Right lobe of liver (tissue), 6 donors: ENCODE results near the gene SMG7. TPM values are rescaled to one million over a fixed set of nuclear protein-coding genes. Genes with fewer than 3 reads are reported as not detected.

Experiments
- ATAC-seq, 4 donors: fragments of 200-7000 bp; cut with Tn5 transposase; one replicate each; pipeline ENCODE4 v1.9.1; 2020; ENCODE audit warnings: mild to moderate bottlenecking in 4 of 4, moderate library complexity in 4 of 4
- DNase-seq, 3 donors: peaks; one replicate each; pipeline ENCODE4 v3.0.0-alpha.2; 2020
- H3K27ac ChIP-seq, 3 donors: fragments of 200-600 bp; one replicate each; pipeline ENCODE4 v1.8.0; 2022
- H3K27me3 ChIP-seq, 2 donors: fragments of 200-600 bp; one replicate each; pipeline ENCODE4 v1.8.0; 2022
- H3K36me3 ChIP-seq, 4 donors: fragments of 200-600 bp; sonication (generic) in 1 of 4; one replicate each; pipeline versions ENCODE4 v1.5.1 to v1.8.0; 2017 to 2022; ENCODE audit warnings: control low read depth in 1 of 4
- H3K4me1 ChIP-seq, 4 donors: fragments of 200-600 bp; sonication (generic) in 1 of 4; one replicate each; pipeline versions ENCODE4 v1.5.1 to v1.8.0; 2017 to 2022; ENCODE audit warnings: control low read depth in 1 of 4
- H3K4me3 ChIP-seq, 3 donors: fragments of 200-600 bp; one replicate each; pipeline ENCODE4 v1.8.0; 2022
- H3K9me3 ChIP-seq, 4 donors: fragments of 200-600 bp; sonication (generic) in 1 of 4; one replicate each; pipeline versions ENCODE4 v1.5.1 to v1.8.0; 2017 to 2022; ENCODE audit warnings: control low read depth in 1 of 4
- POLR2A ChIP-seq: fragments of 450-650 bp; IDR thresholded peaks from one replicate; pipeline ENCODE4 v1.6.1; 2017; ENCODE audit warnings: antibody characterized with exemption, mild to moderate bottlenecking
- WGBS: methylation state at CpG from one replicate; pipeline ENCODE4 v1.1.6; 2018; ENCODE audit warnings: low coverage, low lambda C conversion rate; ENCODE audit not compliant: insufficient coverage; ENCODE audit errors: missing lambda C conversion rate; 5-methylcytosine and 5-hydroxymethylcytosine counted together
- intact Hi-C, 2 donors: fragments of 100-400 bp; cut with DNase I; formaldehyde crosslinking; loops; one replicate each; pipeline versions ENCODE4 v1.11.2 to v1.14.1; 2022
- total RNA-seq, 6 experiments: library from RNA; depleted of rRNA in 2 of 6; stranded (reverse); fragments of >200 nt in 2 of 6; fragmentation: NEBNext Ultra II Directional in 3 of 6; extraction: Animal tissue kit (Norgen Biotek cat#: 25700) in 3 of 6; gene quantifications; one replicate each; pipeline versions ENCODE4 v1.1.0 to v1.2.4, GENCODE V29; 2016 to 2023
- TF ChIP-seq, protein P1 (sequence below), 4 donors: fragments of 200-600 bp in 3 of 4; fragments of 450-650 bp in 1 of 4; IDR thresholded peaks; one replicate each; pipeline versions ENCODE4 v1.5.1 to v1.8.0; 2016 to 2022; ENCODE audit warnings: antibody characterized with exemption in 4 of 4, mild to moderate bottlenecking in 2 of 4
- donor health status: DM: no; HTN: yes; CAD: no.
- donor health status: DM: no; HTN: no; CAD: no.
- donor health status: DM: no; HTN: no; CAD: no.
- donor health status: DM: no; HTN: yes; CAD: no.
- donor health status: DM: no; HTN: yes; CAD: no.

Gene SMG7
- total RNA-seq, 6 experiments from 2014 or later = 23.5 to 35.3 (median 25.2) TPM

GRCh38 chr1:183484254-183484653 is 12.0 kb downstream of the SMG7 start:
- no peak for TF ChIP-seq POLR2A
- TF ChIP-seq, protein P1, sequence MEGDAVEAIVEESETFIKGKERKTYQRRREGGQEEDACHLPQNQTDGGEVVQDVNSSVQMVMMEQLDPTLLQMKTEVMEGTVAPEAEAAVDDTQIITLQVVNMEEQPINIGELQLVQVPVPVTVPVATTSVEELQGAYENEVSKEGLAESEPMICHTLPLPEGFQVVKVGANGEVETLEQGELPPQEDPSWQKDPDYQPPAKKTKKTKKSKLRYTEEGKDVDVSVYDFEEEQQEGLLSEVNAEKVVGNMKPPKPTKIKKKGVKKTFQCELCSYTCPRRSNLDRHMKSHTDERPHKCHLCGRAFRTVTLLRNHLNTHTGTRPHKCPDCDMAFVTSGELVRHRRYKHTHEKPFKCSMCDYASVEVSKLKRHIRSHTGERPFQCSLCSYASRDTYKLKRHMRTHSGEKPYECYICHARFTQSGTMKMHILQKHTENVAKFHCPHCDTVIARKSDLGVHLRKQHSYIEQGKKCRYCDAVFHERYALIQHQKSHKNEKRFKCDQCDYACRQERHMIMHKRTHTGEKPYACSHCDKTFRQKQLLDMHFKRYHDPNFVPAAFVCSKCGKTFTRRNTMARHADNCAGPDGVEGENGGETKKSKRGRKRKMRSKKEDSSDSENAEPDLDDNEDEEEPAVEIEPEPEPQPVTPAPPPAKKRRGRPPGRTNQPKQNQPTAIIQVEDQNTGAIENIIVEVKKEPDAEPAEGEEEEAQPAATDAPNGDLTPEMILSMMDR (IDR thresholded peaks at IDR 0.05) = no peak
- Histone ChIP-seq H3K27ac (no peak overlapping the region), H3K36me3 (no peaks in the 10 kb centered on the region), H3K4me1 (peaks cover 0 to 10% (median 0%) of the 10 kb centered on the region in 4 donors), H3K9me3 (no peaks in the 10 kb centered on the region), H3K4me3 (no peak overlapping the region), H3K27me3 (no peaks in the 10 kb centered on the region)
- ATAC-seq = no peak
- no peak for DNase-seq
- intact Hi-C loops = no loop called here
- WGBS = 100% methylated on average over 1 of the region's 1 CpG

- Histone ChIP-seq H3K36me3 (no peaks in the 10 kb centered on the region), H3K27ac (no peak overlapping the region), H3K4me1 (peaks cover 0 to 6% (median 0%) of the 10 kb centered on the region in 4 donors), H3K9me3 (no peaks in the 10 kb centered on the region), H3K4me3 (no peak overlapping the region), H3K27me3 (no peaks in the 10 kb centered on the region)
- no peak for DNase-seq
- no peak for ATAC-seq
- no peak for TF ChIP-seq POLR2A
- TF ChIP-seq, protein P1 (IDR thresholded peaks at IDR 0.05) = no peak
- WGBS = 100% methylated on average over 1 of the region's 1 CpG
- intact Hi-C loops = no loop called here
These were observed 12.6 kb downstream of the SMG7 start for GRCh38 chr1:183484851-183485250.

- Histone ChIP-seq H3K27ac (no peak overlapping the region), H3K36me3 (no peaks in the 10 kb centered on the region), H3K4me3 (no peak overlapping the region), H3K27me3 (no peaks in the 10 kb centered on the region), H3K4me1 (no peaks in the 10 kb centered on the region), H3K9me3 (no peaks in the 10 kb centered on the region)
- 80% methylated on average over 2 of the region's 2 CpGs for WGBS
- TF ChIP-seq, protein P1 (IDR thresholded peaks at IDR 0.05) = no peak
- no peak for TF ChIP-seq POLR2A
- intact Hi-C loops = no loop called here
- DNase-seq = no peak
- no peak for ATAC-seq
These were observed 15.6 kb downstream of the SMG7 start for GRCh38 chr1:183487674-183488442.

- no peak for ATAC-seq
- Histone ChIP-seq H3K9me3 (no peaks in the 10 kb centered on the region), H3K27ac (no peak overlapping the region), H3K27me3 (no peaks in the 10 kb centered on the region), H3K4me3 (no peak overlapping the region), H3K36me3 (no peaks in the 10 kb centered on the region), H3K4me1 (no peaks in the 10 kb centered on the region)
- intact Hi-C loops = no loop called here
- WGBS = 96% methylated on average over 5 of the region's 5 CpGs
- TF ChIP-seq, protein P1 (IDR thresholded peaks at IDR 0.05) = no peak
- TF ChIP-seq POLR2A = no peak
- DNase-seq = no peak
These were observed 18.6 kb downstream of the SMG7 start for GRCh38 chr1:183490932-183491331.
